Melanocyte of skin (primary cell): ENCODE data around the gene CYP46A1. TPM values are rescaled to one million over a fixed set of nuclear protein-coding genes. Genes with fewer than 3 reads are reported as not detected.

Source experiments
- total RNA-seq, 2 donors: library from RNA; depleted of rRNA; stranded (reverse); fragments of >200 nt; gene quantifications; 2 replicates each; pipeline ENCODE4 v1.2.3, GENCODE V29; 2012

The CYP46A1 gene
- total RNA-seq = under 1 TPM; 0.33 to 0.34 TPM

GRCh38 chr14:99683619-99684409 is at the start of gene CYP46A1:
TSS of gene CYP46A1 (plus strand) at chr14:99684298. CDS start at chr14:99684418, 120 bp downstream.

GRCh38 chr14:99644723-99645544 is 39.2 kb upstream of the CYP46A1 start, which contains the start of gene HHIPL1:
TSS of gene HHIPL1 (plus strand) at chr14:99645129. CDS start at chr14:99645208, 79 bp downstream.

Other genes with a start within 250 kb of the CYP46A1 start
- 10 to 100 TPM; 38.9 to 44.6 TPM for gene SETD3, start 203.4 kb upstream of the CYP46A1 start, total RNA-seq
- 10 to 100 TPM; 25.5 to 29.0 TPM for gene CCNK, start 202.9 kb upstream of the CYP46A1 start, total RNA-seq
- 1 to 10 TPM; 2.7 to 6.9 TPM for gene CCDC85C, start 80.1 kb upstream of the CYP46A1 start, total RNA-seq
- gene HHIPL1, start 39.2 kb upstream of the CYP46A1 start, total RNA-seq = 1 to 10 TPM; 1.3 to 2.8 TPM
- gene EML1, start 109.1 kb downstream of the CYP46A1 start, total RNA-seq = 10 to 100 TPM; 10.3 to 14.1 TPM